Activated naive CD4-positive, alpha-beta T cell treated with anti-CD3 and anti-CD28 coated beads, Interleukin-2, amount 50 U/mL, for 16 hours (primary cell): ENCODE measurements around the gene SFSWAP.
A peak's percentile ranks its signal among the peaks of the same experiment; 100 is the strongest.
"Not testable (repeated sequence)": the region's sequence is repeated elsewhere in the genome, so short reads cannot be mapped to it uniquely, and the experiment has no call there.

Experiments used
- DNase-seq: peaks from one replicate; pipeline ENCODE4 v3.0.0-alpha.2; 2020

SFSWAP gene

DNA sequence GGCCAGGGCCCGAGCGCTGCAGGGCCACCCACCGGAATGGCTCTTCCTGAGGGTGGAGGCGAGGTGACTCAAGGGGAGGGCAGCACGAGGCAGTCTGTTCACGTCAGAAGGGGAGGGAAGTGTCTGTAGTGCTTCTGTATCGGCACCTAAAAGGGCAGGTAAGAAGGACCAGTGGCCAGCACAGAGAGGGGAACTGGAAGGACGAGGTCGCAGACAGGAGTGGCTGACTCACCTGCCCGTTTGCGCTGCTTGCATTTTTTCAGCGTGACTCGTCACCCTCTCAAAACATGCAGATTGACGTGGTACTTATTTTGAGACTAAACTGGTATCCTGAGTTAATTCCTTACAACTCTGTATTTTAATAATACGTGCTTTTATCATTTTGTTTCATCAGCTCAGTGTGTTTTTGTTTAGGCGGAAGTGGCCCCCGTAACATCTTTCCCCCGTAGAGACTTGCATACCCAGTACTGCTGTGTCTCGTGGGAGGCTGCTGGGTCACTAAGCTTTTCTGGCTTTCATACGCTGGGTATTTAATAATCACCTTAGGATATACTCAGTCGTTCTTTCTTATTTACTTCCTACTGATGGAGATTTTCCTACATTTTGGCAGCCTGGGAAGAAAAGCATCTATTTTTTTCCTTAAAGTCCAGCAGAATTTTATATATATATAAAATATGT, 26.4 kb downstream of the SFSWAP start:
- no peak for DNase-seq

- DNase-seq, result no peak
Observed at GRCh38 chr12:131738196-131738595, 27.3 kb downstream of the SFSWAP start.

- DNase-seq, result no peak
Observed at GRCh38 chr12:131740626-131741025, 29.7 kb downstream of the SFSWAP start.

GRCh38 chr12:131742761-131743160, 31.9 kb downstream of the SFSWAP start:
- DNase-seq, result not testable (repeated sequence)

DNA sequence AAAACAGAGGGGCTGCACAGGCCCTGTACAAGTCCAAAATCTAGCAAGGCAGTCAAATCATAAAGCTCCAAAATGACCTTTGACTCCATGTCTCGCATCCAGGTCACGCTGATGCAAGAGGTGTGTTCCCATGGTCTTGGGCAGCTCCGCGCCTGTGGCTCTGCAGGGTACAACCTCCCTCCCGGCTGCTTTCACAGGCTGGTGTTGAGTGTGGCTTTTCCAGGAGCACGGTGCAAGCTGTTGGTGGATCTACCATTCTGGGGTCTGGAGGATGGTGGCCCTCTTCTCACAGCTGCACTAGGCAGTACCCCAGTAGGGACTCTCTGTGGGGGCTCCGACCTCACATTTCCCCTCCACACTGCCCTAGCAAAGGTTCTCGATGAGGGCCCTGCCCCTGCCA, 32.5 kb downstream of the SFSWAP start:
- not testable (repeated sequence) for DNase-seq

DNA sequence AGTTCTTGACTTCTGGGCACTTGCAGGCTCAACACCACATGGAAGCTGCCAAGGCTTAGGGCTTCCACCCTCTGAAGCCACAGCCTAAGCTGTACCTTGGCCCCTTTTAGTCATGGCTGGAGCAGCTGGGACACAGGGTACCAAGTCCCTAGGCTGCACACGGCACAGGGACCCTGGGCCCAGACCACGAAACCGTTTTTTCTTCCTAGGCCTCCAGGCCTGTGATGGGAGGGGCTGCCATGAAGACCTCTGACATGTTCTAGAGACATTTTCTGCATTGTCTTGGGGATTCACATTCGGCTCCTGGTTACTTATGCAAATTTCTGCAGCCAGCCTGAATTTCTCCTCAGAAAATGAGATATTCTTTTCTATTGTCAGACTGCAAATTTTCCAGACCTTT, 33.0 kb downstream of the SFSWAP start:
- DNase-seq, result not testable (repeated sequence)

- DNase-seq, result not testable (repeated sequence)
Observed at GRCh38 chr12:131744675-131745074, 33.8 kb downstream of the SFSWAP start.

DNA sequence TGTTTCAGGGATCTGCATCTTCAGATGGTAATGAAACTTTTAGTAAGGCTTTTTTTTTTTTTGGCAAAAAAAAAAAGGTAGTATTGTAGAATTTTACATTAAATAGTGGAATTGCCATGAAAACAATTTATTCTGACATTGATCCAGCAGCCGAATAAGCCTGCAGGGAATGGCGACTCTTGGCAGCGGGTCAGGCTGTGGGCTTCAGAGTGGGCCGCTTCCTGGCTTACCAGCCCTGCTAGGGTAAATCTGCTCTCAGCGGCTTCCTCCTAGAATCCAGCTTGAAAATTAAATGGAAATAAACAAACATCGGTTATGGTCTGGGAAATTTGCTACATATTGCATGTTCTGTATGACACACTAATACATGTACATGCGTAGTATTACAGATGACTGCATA, 34.8 kb downstream of the SFSWAP start:
- DNase-seq, result no peak

DNA sequence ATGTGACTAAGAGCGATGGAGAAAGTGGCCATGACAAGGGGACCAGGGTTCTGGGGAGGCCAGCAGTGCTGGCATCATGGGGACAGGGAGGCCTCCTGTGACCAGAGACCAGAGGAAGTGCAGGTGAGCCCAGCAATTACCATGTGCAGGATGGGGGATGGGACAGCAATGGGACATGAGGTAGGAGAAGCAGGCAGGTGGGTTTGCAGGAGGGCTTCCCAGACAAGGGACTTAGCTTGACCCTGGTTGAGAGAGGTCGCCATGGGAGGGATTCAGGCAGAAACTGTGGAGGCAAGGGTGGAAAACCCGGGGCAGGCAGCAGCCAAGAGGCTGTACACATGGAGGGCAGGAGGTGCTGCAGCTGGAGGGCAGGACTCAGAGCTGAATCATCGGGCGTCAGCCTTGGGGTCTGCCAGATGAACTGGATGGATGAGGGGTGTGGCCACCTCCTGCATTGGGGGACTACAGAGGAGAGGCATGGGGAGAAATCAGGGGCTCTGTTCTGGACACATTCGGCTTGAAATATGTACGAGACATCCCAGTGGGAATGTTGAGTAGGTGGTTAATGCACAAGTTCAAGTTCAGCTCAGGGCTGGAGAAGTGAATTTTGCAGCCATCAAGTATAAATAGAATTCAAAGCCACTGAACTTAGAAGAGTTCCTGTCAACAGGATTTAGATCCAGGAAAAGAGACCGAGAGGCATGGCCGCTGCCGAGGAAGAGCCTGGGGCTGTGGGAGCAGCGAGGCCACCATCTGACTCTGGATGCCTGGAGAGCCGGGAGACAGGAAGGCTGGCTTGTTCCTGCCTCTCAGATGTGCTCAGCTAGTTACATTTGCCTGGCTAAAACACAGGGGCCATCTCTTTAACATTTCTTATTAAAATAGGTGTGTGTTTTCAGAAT, 36.6 kb downstream of the SFSWAP start:
- no peak for DNase-seq

DNA sequence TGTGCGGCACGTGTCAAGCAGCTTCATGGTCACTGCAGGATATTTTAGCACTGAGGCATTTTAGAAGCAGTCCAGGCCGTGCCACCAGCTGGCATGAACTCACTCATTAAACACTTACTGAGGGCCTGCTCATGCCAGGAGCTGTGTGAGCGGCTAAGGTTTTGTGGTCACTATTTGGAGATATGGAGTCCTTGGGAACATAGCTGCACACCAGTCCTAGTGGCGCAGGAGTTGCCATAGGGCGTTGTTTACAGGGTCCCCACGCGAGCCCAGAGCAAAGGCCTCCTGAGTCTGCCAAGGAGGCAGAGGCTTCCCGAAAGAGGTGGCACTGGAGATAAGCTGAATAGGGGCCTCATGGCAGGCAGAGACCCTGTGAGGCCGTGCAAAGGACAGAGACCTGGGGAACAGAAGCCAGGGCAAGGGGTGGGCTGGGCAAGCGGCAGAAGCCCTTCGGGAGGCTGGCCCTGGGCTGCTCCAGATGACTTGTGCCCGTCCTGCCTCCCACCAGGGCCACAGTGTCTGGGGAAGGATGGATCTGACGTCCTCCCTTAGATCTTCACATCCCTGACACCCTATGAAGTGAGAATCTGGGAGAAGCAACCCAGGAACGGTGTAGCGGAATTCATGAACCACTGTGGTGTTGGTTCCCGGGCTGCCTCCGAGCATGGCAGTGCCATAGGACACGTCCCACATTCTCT, 38.9 kb downstream of the SFSWAP start:
- DNase-seq, result no peak

- no peak for DNase-seq
Observed at GRCh38 chr12:131751335-131751734, 40.4 kb downstream of the SFSWAP start.

- DNase-seq, result no peak
Observed at GRCh38 chr12:131752451-131752850, 41.6 kb downstream of the SFSWAP start.

DNA sequence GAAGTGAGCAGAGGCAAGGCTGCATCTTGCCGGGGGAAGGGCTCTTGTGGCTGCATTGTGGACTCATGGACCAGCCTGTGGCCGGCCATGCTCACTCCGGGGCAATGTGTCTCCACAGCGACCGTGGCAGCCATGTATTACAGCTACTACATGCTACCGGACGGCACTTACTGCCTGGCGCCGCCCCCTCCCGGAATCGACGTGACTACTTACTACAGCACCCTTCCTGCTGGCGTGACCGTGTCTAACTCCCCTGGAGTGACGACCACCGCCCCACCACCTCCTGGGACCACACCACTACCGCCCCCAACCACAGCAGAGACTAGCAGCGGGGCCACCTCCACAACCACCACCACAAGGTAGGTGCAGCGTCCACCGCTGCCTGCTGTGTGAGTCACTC, 42.1 kb downstream of the SFSWAP start:
- no peak for DNase-seq

DNA sequence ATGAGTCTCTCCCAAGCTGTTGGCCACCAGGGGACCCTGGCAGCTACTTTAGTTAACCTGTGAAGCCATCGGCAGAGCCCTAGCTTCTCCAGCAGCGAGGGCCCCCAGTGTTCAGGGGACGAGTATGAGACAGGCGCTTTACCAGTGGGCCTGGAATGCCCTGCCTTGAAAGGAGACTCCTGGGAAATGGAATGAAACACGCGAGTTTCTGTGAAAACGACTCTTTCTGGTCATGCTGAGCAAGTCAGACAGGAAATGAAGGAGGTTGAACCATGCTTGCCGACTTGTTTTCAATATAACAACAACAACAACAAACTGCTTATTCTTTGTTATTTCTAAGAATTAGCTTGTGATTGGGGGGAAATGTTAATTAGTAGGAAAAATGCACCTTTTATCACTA, 42.9 kb downstream of the SFSWAP start:
- no peak for DNase-seq

DNA sequence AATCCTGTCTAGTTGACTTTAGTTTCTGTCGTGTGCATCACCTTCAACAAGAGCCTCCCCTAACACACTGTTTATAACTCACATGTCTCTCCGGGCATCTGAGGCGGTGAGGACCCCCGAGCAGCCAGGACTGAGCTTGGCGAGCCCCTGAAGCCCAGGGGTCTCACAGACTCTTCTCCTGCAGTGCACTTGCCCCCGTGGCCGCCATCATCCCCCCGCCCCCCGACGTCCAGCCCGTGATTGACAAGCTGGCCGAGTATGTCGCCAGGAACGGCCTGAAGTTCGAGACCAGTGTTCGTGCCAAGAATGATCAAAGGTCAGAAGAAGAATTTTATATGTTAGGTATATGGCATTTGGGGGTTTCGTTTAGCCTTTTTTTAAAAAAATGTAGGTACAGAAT, 43.3 kb downstream of the SFSWAP start:
- no peak for DNase-seq

- peak; percentile 36 for DNase-seq
Observed at GRCh38 chr12:131755305-131756113, 44.6 kb downstream of the SFSWAP start.

GRCh38 chr12:131756441-131756840, 45.6 kb downstream of the SFSWAP start:
- DNase-seq, result no peak

DNA sequence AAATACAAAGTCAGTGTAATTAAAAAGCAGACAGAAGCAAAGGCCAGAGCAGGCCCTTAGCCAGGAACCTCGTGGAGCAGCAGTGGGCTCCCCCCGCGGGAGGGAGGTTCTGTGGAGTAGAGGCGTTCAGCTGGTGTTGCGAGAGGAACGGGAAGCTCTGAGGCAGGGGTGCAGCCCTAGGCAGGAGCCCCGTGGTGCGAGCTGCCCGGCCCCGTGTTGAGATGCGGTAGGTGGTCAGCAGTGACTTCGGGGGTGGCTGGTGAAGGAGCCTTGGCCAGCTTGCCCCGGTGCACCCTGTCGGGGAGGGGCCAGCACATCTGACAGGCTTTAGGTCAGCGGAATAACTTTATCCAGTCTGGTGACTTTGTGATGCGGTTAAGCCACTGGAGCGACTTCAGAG, 46.2 kb downstream of the SFSWAP start:
- no peak for DNase-seq

DNA sequence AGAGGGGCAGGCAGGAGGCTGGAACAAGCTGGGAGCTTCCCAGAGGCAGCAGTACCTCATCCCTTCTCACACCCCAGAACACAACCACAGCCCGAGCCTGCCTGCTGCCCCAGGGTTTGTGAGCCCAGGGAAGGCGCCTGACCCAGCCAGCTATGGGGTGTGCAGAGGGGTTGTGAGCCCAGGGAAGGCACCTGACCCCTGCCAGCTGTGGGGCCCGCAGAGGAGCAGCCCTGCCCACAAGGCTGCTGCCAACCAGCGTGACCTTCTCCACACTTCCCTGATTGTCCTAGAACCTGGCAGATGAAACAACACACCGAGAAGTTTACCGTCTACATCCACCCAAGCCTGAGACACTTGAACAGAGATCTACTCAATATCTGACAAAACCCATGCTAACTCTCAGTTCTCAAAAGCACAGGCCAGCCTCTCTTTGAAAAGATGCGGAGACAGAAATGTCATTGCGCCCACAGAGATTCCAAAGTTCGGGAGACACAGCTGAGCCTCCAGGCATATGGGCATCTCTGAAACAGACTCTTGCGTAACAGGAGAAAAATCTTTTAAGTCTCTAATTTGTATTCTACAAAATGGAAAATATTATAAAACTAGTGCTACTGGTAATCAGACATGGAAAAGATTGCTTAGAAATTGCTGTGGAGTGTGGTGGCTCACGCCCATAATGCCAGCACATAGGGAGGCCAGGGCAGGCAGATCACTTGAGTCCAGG, 47.3 kb downstream of the SFSWAP start:
- DNase-seq, result no peak

DNA sequence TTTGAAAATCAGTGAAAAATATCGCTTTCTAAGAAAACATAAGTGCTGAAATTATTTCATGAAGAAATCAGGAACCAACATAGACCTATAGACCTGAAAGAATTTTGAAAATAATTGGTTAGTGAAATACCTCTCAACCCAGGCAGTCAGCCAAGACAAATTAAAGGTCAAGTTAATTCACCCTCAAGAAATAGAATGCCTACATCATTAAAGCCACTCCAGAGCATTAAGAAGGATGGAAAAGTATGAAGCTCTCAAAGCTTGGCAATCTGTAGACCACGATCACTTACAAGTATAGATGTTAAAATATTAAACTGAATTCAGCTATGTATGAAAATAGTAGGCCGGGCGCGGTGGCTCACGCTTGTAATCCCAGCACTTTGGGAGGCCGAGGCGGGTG, 48.3 kb downstream of the SFSWAP start:
- DNase-seq, result no peak

DNA sequence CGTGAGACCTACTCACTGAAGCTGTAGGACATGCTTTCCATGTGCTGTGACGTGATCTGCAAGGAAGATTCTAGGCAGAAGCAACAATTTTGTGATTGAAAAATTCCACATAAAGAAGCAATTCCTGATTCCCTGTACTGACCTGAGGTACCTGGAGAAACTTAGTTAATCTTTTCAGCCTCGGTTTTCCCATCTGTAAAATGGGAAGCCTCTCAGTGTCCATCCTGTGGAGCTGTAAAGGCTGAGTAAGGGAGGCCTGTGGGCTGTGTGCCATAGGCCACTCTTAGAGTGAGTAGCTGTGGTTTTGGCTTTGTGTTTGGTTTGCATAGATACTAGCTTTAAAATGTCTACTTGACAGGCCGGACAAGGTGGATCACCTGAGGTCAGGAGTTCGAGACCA, 50.7 kb downstream of the SFSWAP start:
- no peak for DNase-seq

- DNase-seq, result no peak
Observed at GRCh38 chr12:131764738-131765137, 53.8 kb downstream of the SFSWAP start.
